K562 (cell line): Measurements from ENCODE around the gene GLRX5. TPM values are rescaled to one million over a fixed set of nuclear protein-coding genes. Genes with fewer than 3 reads are reported as not detected.
A peak's percentile ranks its signal among the peaks of the same experiment; 100 is the strongest.

Experiments used
- AFF4 ChIP-seq: sonication (generic); formaldehyde crosslinking; IDR thresholded peaks from 2 replicates; pipeline ENCODE4 v1.8.0; 2023; ENCODE audit warnings: mild to moderate bottlenecking, missing genetic modification reagents
- C11orf30 ChIP-seq: fragments of 450-650 bp; IDR thresholded peaks from 2 replicates; pipeline ENCODE4 v1.6.1; 2016; ENCODE audit warnings: low read depth, mild to moderate bottlenecking
- DIDO1 ChIP-seq: fragments of 450-650 bp; IDR thresholded peaks from 2 replicates; pipeline ENCODE4 v1.6.1; 2016; ENCODE audit warnings: low read depth, missing biosample characterization, missing genetic modification characterization
- FOXK2 ChIP-seq, 2 experiments: fragments of 450-650 bp; IDR thresholded peaks in 1 of 2; conservative IDR thresholded peaks in 1 of 2; 2 replicates each; pipeline ENCODE4 v1.6.1; 2016; ENCODE audit warnings: low read depth in 2 of 2, mild to moderate bottlenecking in 1 of 2
- MAFG ChIP-seq: fragments of 450-650 bp; conservative IDR thresholded peaks from 2 replicates; pipeline ENCODE4 v1.6.1; 2016; ENCODE audit warnings: missing genetic modification characterization, missing compliant biosample characterization
- MEF2D ChIP-seq: conservative IDR thresholded peaks from 2 replicates; pipeline ENCODE4 v1.6.1; 2016; ENCODE audit warnings: low read depth, missing genetic modification characterization, missing compliant biosample characterization
- MGA ChIP-seq: fragments of 450-650 bp; IDR thresholded peaks from 2 replicates; pipeline ENCODE4 v1.6.1; 2016; ENCODE audit warnings: mild to moderate bottlenecking, moderate library complexity
- MITF ChIP-seq: IDR thresholded peaks from 2 replicates; pipeline ENCODE4 v1.6.1; 2014; ENCODE audit warnings: antibody characterized with exemption
- NFE2 ChIP-seq: IDR thresholded peaks from 2 replicates; pipeline ENCODE4 v1.6.1; 2014; ENCODE audit warnings: antibody characterized with exemption, low read depth
- PCBP1 ChIP-seq: fragments of 200-400 bp; formaldehyde crosslinking; IDR thresholded peaks from 2 replicates; pipeline ENCODE4 v1.6.1; 2018; ENCODE audit warnings: mild to moderate bottlenecking, low read depth, low read length; ENCODE audit not compliant: poor library complexity, severe bottlenecking
- PML ChIP-seq: IDR thresholded peaks from 2 replicates; pipeline ENCODE4 v1.6.1; 2012; ENCODE audit warnings: low read length, inconsistent platforms
- POLR2A ChIP-seq: fragments of 450-650 bp; conservative IDR thresholded peaks from 2 replicates; pipeline ENCODE4 v1.6.1; 2016
- ZC3H4 ChIP-seq: sonication (generic); formaldehyde crosslinking; IDR thresholded peaks from 2 replicates; pipeline ENCODE4 v1.9.0; 2021; ENCODE audit warnings: missing genetic modification reagents, borderline replicate concordance
- polyA plus RNA-seq, 8 experiments: library from polyadenylated mRNA; depleted of rRNA in 4 of 8; stranded (reverse) in 5 of 8; unstranded in 3 of 8; fragments of >200 nt; fragmentation: Nextera tagmentation in 2 of 8; fragmentation: Illumina TruSeq in 1 of 8; extraction: Ambion mirVana in 2 of 8; extraction: Trizol in 1 of 8; gene quantifications; 2 replicates each; pipeline versions ENCODE4 v1.2.1 to v1.2.3, GENCODE V29; 2011 to 2014; ENCODE audit warnings: inconsistent platforms in 1 of 8, missing spikeins in 1 of 8
- total RNA-seq, 7 experiments: library from RNA; depleted of rRNA in 6 of 7; stranded (reverse); fragments of >200 nt in 6 of 7; fragmentation: Illumina TruSeq in 2 of 7; extraction: Trizol in 2 of 7; gene quantifications; 2 replicates each; pipeline versions ENCODE4 v1.2.1 to v1.2.3, GENCODE V29; 2011 to 2021; ENCODE audit warnings: low replicate concordance in 1 of 7

GLRX5 gene
- total and polyA plus RNA-seq, 9 of the 15 experiments (the other 6 are each of a cell fraction or from before 2014, with no cell fraction given): 16.7 to 96.8 (median 66.8) TPM

- TF ChIP-seq MITF (no peak), POLR2A (no peak), PCBP1 (no peak), FOXK2 (conservative IDR thresholded peaks at IDR 0.05 in 1 of 2, IDR thresholded peaks at IDR 0.05 in 1 of 2; ENCODE audit: low read depth in 2 of 2) (peak; percentile 40 to 52; a peak in 1 of 4 replicates), ZC3H4 (no peak), MEF2D (tag) (0 out of 2 replicates have a peak, but pooled peaks have one; percentile 24), MGA (0 out of 2 replicates have a peak, but pooled peaks have one; percentile 22), DIDO1 (tag) (no peak), C11orf30 (peak; percentile 97), PML (no peak), AFF4 (no peak), MAFG (peak; percentile 93), NFE2 (peak; percentile 29; the same call in 1 of the 2 replicates)
Measured at GRCh38 chr14:95531473-95531872, 3.4 kb upstream of the GLRX5 start (continued).
